Middle frontal gyrus (tissue), 1 donor: ENCODE data around the gene WDR17.
"Not testable (repeated sequence)": the region's sequence is repeated elsewhere in the genome, so short reads cannot be mapped to it uniquely, and the experiment has no call there.

Experiments used
- DNase-seq: peaks from one replicate; pipeline ENCODE4 v3.0.0-alpha.2; 2015; ENCODE audit warnings: low spot score; ENCODE audit errors: extremely low spot score

WDR17 gene

GRCh38 chr4:176189891-176190795 lies 124.5 kb downstream of the WDR17 start:
- no peak for DNase-seq

GRCh38 chr4:176191974-176192373 lies 126.3 kb downstream of the WDR17 start:
- no peak for DNase-seq

DNA sequence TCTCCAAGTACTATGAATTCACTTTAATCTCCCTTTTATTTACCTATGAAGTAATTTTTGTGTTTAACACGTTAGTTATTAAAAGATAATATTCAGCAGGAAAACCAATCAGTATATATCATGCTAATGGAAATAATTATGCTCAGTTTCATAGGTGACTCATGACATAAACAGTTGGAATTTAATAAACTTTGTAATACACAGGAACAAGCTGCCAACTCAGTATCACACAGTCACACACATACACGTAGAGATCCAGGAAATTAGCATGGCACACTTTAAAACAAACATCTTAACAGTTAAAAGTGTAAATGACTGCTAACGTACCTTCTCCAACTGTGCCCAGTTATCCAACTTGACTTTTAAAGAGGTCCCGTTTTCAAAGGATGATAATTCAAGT lies 127.5 kb downstream of the WDR17 start:
- no peak for DNase-seq

- DNase-seq: no peak
These were observed 128.3 kb downstream of the WDR17 start for GRCh38 chr4:176193938-176194337.

- DNase-seq: peak; percentile 90
These were observed 129.7 kb downstream of the WDR17 start, which contains the start of gene SPATA4 for GRCh38 chr4:176195184-176195978. SPATA4 (minus strand) TSS chr4:176195585; CDS start chr4:176195562, 23 bp downstream.

- DNase-seq: no peak
These were observed 132.8 kb downstream of the WDR17 start for GRCh38 chr4:176198316-176198903.

DNA sequence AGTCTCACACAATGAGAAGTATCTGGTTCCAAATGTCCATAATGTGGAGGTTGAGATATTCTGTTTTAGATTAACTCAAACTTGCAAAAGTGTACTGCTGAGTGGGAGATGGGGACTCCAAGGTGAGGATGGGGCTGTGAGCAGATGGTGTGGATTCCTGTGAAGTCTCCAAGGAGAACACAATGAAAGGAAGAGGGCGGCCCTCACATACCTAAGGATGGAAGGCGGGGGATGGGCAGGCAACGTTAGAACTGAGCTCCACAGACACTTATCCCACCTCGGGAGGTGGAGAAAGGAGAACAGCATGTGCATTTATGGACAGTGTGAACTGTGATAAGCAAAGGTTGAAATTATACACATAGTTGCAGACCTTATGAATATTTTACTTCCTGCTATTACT lies 139.7 kb downstream of the WDR17 start:
- DNase-seq: no peak

- DNase-seq: no peak
These were observed 142.2 kb downstream of the WDR17 start for GRCh38 chr4:176207839-176208238.

DNA sequence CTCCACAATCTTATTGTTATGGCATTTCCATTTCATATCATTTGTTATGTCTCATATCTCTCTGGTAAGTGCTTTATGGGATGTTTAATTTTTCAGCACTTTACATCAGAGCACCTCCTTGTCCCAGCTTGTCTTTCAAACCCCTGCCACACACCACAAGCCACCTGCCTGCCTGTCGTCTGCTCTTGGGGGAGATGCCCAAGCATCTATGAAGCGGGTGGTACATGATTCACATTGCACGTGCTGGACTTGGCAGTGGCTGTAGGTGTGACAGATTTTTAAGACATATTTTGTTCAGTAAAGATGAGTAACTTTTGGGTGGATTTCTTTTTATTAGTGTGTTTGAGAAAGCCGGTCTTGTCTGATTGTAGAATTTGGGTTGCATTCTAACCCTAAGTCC lies 143.9 kb downstream of the WDR17 start:
- no peak for DNase-seq

- DNase-seq: no peak
These were observed 144.5 kb downstream of the WDR17 start for GRCh38 chr4:176210101-176210500.

DNA sequence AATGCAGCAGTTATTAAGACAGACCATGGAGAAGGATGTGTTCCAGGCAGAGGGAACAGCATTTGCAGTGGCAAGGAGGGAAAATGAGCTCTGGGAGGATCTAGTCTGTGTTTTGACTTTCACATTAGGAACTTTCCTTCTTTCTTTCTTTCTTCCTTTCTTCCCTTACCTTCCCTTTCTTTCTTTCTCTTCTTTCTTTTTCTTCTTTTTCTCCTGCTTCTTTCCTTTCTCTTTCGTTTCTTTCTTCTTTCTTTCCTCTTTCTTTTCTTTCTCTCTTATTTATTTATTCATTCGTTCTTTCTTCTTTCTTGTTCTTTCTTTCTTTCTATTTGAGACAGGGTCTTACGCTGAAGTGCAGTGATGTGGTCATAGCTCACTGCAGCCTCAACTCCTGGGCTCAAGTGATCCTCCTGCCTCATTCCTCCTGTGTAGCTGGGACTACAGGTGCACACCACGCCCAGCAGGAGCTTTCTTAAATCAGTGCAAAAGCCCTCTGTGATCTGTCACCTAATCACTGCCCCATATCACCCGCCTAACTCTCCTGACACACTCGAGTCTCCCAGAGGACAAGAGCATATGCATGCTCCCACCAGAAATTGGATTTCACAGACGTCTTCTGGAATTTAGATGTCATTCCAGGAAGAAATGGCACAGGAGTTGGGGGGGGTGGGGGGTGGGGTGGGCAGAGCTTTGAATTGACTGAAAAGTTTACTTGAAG lies 145.1 kb downstream of the WDR17 start:
- no peak for DNase-seq

DNA sequence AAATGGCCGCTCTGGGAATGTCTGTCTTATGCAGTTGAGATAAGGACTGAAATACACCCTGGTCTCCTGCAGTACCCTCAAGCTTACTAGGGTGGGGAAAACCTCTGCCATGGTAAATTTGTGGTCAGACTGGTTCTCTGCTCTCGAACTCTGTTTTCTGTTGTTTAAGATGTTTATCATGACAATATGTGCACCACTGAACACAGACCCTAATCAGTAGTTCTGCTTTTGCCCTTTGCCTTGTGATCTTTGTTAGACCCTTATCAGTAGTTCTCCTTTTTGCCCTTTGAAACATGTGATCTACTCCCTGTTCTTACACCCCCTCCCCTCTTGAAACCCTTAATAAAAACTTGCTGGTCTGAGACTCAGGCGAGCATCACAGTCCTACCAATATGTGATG lies 146.7 kb downstream of the WDR17 start:
- DNase-seq: not testable (repeated sequence)

DNA sequence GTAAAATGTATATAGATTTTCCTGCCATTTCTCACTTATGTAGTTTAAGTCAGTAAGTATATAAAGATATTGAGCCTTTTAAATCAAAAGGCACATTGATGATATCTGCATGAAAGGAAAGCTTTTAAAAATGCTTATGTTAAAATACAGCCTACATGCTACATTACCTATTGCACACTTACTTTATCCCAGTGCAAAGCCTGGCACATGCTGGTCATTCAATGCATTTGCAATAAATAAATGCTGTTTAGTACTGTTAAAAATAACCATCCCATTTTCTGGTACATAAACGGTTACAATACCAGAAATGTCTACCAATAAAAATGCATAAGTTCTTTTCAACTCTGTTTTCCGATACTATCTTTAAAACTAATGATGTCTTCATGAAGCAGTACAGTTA lies 151.9 kb downstream of the WDR17 start:
- no peak for DNase-seq

DNA sequence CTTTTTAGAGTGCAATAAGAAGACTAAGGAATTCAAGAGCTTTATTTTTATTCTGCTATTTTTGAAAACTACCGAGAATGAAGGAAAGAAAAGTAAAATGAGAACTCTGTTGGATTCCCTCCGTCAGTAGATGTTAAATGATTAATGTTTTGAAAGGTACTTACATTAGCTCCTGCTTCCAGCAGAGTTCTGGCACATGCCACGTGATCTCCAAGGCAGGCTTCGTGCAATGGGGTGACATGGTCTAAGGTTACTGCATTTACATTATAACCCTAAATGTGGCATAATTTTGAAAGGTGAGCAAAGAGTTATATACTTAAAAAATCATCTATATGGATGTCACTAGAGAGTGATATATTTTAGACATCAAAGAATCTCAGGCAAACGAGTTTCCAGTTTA lies 156.5 kb downstream of the WDR17 start:
- no peak for DNase-seq

DNA sequence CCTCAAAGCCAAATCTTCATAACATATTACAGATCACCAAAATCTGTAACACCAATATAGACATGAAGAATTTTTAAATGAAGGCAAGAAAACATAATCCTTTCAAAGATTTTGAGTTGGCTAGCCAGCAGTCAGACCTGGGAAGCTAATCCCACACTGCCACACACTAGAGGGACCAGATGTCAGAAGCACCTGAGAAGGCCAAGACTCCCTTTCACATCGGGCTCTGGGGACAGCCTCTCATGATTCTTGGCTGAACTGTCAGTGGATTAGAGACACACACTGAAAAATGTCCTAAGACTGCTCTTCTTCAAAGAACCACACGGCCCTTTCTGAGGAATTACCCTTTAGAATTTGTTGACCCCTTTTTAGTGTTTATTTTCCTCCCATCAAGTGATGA lies 157.9 kb downstream of the WDR17 start:
- no peak for DNase-seq

DNA sequence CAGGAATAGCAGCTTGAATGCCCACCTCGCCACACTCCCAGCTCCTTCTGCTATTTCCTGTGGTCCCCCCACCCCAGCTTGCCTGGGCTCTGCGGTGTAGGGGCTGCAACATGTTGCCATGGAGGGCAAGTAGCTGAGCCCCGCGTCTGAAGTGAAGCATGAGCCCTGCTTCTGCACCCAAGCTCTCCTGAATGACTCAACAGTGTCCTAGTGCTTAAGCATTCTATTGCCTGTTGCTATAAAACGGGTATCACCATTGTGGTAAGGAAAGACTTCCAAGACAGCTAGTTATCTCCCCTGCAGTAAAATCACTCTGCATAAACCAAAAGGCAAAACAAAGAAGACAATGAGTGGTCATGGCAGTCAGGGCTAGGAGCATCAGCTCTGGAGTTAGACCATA lies 161.1 kb downstream of the WDR17 start:
- no peak for DNase-seq

DNA sequence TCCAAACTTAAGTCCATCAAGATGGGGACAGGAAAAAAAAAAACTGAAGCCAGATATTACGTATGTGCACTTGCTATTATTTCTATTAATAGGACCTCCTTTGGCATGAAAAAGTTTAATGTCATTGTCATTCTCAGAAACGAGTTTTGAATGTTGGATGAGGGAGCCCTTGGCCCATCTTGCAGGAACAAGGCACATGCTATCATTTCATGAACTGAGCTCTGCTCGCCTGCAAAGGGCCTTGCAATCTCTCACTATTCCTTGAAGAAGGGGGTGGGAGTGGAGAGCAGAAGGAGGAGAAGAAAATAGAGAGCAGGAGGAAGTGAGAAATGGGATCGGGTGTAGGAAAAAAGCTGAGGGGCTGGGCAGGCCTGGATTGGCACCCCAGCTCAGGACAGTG lies 164.0 kb downstream of the WDR17 start:
- DNase-seq: no peak
